PC-3 (cell line): ENCODE data around the gene RPLP2. TPM values are rescaled to one million over a fixed set of nuclear protein-coding genes. Genes with fewer than 3 reads are reported as not detected.

ENCODE experiments used
- ATAC-seq: fragments of 200-7000 bp; cut with Tn5 transposase; 2 replicates; pipeline ENCODE4 v1.9.1; 2020; ENCODE audit warnings: mild to moderate bottlenecking, moderate library complexity
- BruUV-seq: library from RNA; stranded (reverse); fragments of 400-500 nt; replicated peaks from 2 replicates; lab custom pipeline; 2021; lab: Mats Ljungman, UMichigan
- CTCF ChIA-PET: fragments of 300-600 bp; sonication (Branson Sonifier 250); formaldehyde crosslinking; loops from one replicate; lab custom pipeline; 2022; ENCODE audit warnings: antibody characterized with exemption; lab: Charles Lee
- POLR2A ChIA-PET: fragments of 300-600 bp; sonication (Branson Sonifier 250); formaldehyde crosslinking; loops from one replicate; lab custom pipeline; 2022; ENCODE audit warnings: antibody characterized with exemption; ENCODE audit not compliant: unreplicated experiment; lab: Charles Lee
- DNase-seq: peaks from one replicate; pipeline ENCODE4 v3.0.0-alpha.2; 2015
- H2AFZ ChIP-seq: fragments of 300-600 bp; sonication (generic); 2 replicates; pipeline ENCODE4 v1.6.0; 2016; ENCODE audit warnings: antibody characterized with exemption, low read length
- H3F3A ChIP-seq: fragments of 300-600 bp; sonication (generic); one replicate; pipeline ENCODE4 v1.6.0; 2017; ENCODE audit warnings: antibody characterized with exemption, low read length, control low read depth, mild to moderate bottlenecking; ENCODE audit not compliant: unreplicated experiment
- H3K27ac ChIP-seq: fragments of 300-600 bp; sonication (generic); 2 replicates; pipeline ENCODE4 v1.5.1; 2016; ENCODE audit warnings: mild to moderate bottlenecking, low read length
- H3K27me3 ChIP-seq: fragments of 300-600 bp; sonication (generic); 2 replicates; pipeline ENCODE4 v1.6.1; 2016; ENCODE audit warnings: low read length, mixed read lengths
- H3K36me3 ChIP-seq: fragments of 300-600 bp; sonication (generic); 2 replicates; pipeline ENCODE4 v1.6.1; 2016; ENCODE audit warnings: low read depth, mixed run types, low read length, mixed read lengths
- H3K4me1 ChIP-seq: fragments of 300-600 bp; sonication (generic); 2 replicates; pipeline ENCODE4 v1.5.1; 2016; ENCODE audit warnings: low read length; ENCODE audit not compliant: insufficient read depth
- H3K4me2 ChIP-seq: fragments of 300-600 bp; sonication (generic); 2 replicates; pipeline ENCODE4 v1.6.0; 2016; ENCODE audit warnings: low read length
- H3K4me3 ChIP-seq: fragments of 300-600 bp; sonication (generic); 2 replicates; pipeline ENCODE4 v1.5.1; 2016; ENCODE audit warnings: mild to moderate bottlenecking, low read length, mixed read lengths
- H3K79me2 ChIP-seq: fragments of 300-600 bp; sonication (generic); 2 replicates; pipeline ENCODE4 v1.6.1; 2017; ENCODE audit warnings: low read length, mixed read lengths
- H3K9ac ChIP-seq: fragments of 300-600 bp; sonication (generic); 2 replicates; pipeline ENCODE4 v1.6.0; 2016; ENCODE audit warnings: mild to moderate bottlenecking, low read length
- H3K9me2 ChIP-seq: fragments of 300-600 bp; sonication (generic); replicated peaks from 2 replicates; pipeline ENCODE4 v1.6.1; 2016; ENCODE audit warnings: mixed run types, low read length, mixed read lengths
- H3K9me3 ChIP-seq: fragments of 300-600 bp; sonication (generic); 2 replicates; pipeline ENCODE4 v1.6.1; 2016; ENCODE audit warnings: low read length, mixed read lengths
- H4K20me1 ChIP-seq: fragments of 300-600 bp; sonication (generic); 2 replicates; pipeline ENCODE4 v1.6.1; 2016; ENCODE audit warnings: low read length, mixed read lengths
- EZH2 ChIP-seq: fragments of 300-600 bp; sonication (generic); IDR thresholded peaks from one replicate; pipeline ENCODE4 v1.6.1; 2017; ENCODE audit warnings: antibody characterized with exemption, mild to moderate bottlenecking, low read length; ENCODE audit not compliant: unreplicated experiment
- EZH2phosphoT487 ChIP-seq: fragments of 300-600 bp; sonication (generic); IDR thresholded peaks from 2 replicates; pipeline ENCODE4 v1.6.1; 2018; ENCODE audit warnings: mild to moderate bottlenecking, antibody characterized with exemption, low read length, borderline replicate concordance
- intact Hi-C: fragments of 100-400 bp; cut with micrococcal nuclease; formaldehyde crosslinking; loops from 2 replicates; pipeline ENCODE4 v1.9.0; 2023
- total RNA-seq: library from RNA; depleted of rRNA; stranded (reverse); fragments of >200 nt; gene quantifications from 2 replicates; pipeline ENCODE4 v1.2.3, GENCODE V29; 2014
- TF ChIP-seq, protein P1 (sequence below): fragments of 300-600 bp; sonication (generic); conservative IDR thresholded peaks from 2 replicates; pipeline ENCODE4 v1.5.1; 2017; ENCODE audit warnings: antibody characterized with exemption, low read depth, mild to moderate bottlenecking, low read length

Gene RPLP2
- total RNA-seq, 1 experiment from 2014 or later = 897 TPM

DNA sequence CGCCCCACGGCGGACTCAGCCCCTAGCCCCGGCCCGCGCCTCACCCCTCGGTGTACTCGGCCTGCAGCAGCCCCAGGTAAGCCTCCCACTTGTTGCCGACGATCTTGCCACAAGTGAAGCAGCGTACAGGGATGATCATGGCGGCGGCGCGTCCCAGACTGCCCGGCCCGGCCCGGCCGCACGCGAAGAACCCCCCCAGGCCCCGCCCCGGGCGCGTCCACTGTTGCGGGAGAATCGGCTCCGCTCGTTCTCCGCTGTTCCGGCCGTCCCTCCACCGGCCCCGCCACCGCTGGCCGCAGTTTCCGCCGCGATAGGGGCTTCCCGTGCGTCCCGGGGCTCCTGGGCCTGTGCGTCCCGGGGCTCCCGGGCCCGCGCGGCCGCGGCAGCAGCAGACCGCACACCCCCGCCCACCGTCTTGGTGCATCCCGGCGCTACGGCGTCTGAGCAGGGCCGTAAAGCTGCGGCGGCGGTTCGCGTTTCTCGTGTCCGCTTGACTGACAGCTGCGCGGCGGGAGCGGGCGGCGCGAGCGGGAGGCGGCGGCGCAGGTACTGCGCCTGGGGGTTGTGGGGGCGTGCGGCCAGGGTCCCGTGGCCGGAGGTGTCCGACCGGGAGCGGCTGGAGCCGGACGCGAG lies 32.7 kb downstream of the RPLP2 start, which contains the start of the genes POLR2L and TSPAN4:
Gene POLR2L (minus strand): TSS at position 160 of the 633 bp plus-strand sequence. CDS start 21 bp downstream, at position 139.
Gene TSPAN4 (plus strand): TSS at position 483 of the 633 bp plus-strand sequence. CDS start 7,453 bp downstream, outside the sequence.
- intact Hi-C loops = loop anchor here (5.0 kb wide), 1 partner anchor 210 kb away; no protein-coding TSS in a partner anchor
- Histone ChIP-seq H3K27me3 (no peaks in the 10 kb centered on the region), H3K4me3 (peak within 1 kb of the TSS; percentile 100), H4K20me1 (peaks cover 36% of the 10 kb centered on the region), H3K4me1 (peaks cover 46% of the 10 kb centered on the region), H3K9me2 (no peaks in the 10 kb centered on the region), H3K9ac (peak within 1 kb of the TSS; percentile 97), H3K27ac (peak within 1 kb of the TSS; percentile 87), H3K36me3 (peaks cover 38% of the 10 kb centered on the region), H2AFZ (peak within 1 kb of the TSS; percentile 75), H3K79me2 (peaks cover 76% of the 10 kb centered on the region), H3K9me3 (no peaks in the 10 kb centered on the region), H3K4me2 (peak within 1 kb of the TSS; percentile 90), H3F3A (peaks cover 11% of the 10 kb centered on the region)
- CTCF ChIA-PET = no interaction called here
- TF ChIP-seq, protein P1, sequence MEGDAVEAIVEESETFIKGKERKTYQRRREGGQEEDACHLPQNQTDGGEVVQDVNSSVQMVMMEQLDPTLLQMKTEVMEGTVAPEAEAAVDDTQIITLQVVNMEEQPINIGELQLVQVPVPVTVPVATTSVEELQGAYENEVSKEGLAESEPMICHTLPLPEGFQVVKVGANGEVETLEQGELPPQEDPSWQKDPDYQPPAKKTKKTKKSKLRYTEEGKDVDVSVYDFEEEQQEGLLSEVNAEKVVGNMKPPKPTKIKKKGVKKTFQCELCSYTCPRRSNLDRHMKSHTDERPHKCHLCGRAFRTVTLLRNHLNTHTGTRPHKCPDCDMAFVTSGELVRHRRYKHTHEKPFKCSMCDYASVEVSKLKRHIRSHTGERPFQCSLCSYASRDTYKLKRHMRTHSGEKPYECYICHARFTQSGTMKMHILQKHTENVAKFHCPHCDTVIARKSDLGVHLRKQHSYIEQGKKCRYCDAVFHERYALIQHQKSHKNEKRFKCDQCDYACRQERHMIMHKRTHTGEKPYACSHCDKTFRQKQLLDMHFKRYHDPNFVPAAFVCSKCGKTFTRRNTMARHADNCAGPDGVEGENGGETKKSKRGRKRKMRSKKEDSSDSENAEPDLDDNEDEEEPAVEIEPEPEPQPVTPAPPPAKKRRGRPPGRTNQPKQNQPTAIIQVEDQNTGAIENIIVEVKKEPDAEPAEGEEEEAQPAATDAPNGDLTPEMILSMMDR = no peak
- TF ChIP-seq EZH2phosphoT487 = peak; percentile 94
- BruUV-seq = no TSS peak
- peak; percentile 86 for DNase-seq
- ATAC-seq = peak; percentile 3
- POLR2A ChIA-PET = interaction anchor here (0.6 to 1.7 kb wide), 3 partner anchors 8 to 423 kb away, joined by 3 to 14 read pairs (median 5); no protein-coding TSS in a partner anchor

DNA sequence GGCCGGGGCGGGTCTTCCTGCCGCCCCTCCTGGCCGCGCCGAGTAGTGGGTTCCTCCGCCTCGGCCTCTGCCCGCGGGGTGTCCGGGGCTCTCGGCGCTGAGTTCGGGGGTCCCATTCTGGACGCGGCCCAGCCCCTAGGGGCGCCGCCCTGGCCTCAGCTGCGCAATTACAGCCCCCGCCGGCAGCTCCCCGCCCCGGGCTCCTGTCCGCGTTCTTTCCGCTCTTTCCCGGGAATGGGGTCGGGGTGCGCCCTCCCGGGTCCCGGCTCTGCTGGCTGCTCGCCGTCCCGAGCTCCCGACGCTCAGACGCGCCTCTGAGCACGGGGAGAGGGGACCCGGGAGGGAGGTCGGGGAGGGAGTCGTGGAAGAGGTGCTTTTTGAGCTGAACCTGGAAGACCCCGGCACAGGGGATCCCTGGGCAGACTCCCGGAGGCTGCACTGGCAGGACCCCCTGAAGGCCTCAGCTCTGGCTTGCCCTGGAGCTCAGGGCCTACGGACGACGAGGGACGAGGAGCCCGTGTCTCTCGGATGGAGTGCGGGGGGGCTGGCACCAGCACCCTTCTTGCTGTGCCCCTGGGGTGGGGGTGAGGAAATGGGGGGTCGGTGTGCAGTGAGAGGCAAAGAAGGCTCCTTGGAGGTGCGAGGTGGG lies 33.4 kb downstream of the RPLP2 start:
- TF ChIP-seq EZH2phosphoT487 (no peak), EZH2 (no peak)
- TF ChIP-seq, protein P1 = no peak
- Histone ChIP-seq H3K9me2 (no peaks in the 10 kb centered on the region), H3K4me2 (peak overlapping the region; percentile 90), H4K20me1 (peaks cover 35% of the 10 kb centered on the region), H3K36me3 (peaks cover 31% of the 10 kb centered on the region), H3K9me3 (no peaks in the 10 kb centered on the region), H3K27ac (peak overlapping the region; percentile 64), H3K4me3 (peak overlapping the region; percentile 100), H3F3A (peaks cover 11% of the 10 kb centered on the region), H3K27me3 (no peaks in the 10 kb centered on the region), H3K4me1 (peaks cover 46% of the 10 kb centered on the region), H3K9ac (peak overlapping the region; percentile 97), H2AFZ (no peak overlapping the region), H3K79me2 (peaks cover 70% of the 10 kb centered on the region)
- ChIA-PET POLR2A (interaction anchor here (0.7 to 1.7 kb wide), 2 partner anchors 9 to 24 kb away, joined by 5 to 14 read pairs; no protein-coding TSS in a partner anchor), CTCF (no interaction called here)
- intact Hi-C loops = loop anchor here (5.0 kb wide), 1 partner anchor 209 kb away; no protein-coding TSS in a partner anchor
- no peak for ATAC-seq
- no TSS peak for BruUV-seq
- no peak for DNase-seq
